ENCODE data around the gene LCORL. TPM values are rescaled to one million over a fixed set of nuclear protein-coding genes. Genes with fewer than 3 reads are reported as not detected.
"Not testable (repeated sequence)": the region's sequence is repeated elsewhere in the genome, so short reads cannot be mapped to it uniquely, and the experiment has no call there.

Gene LCORL
- total and polyA plus RNA-seq, 9 donors = 4.5 to 21.8 (median 16.6) TPM

DNA sequence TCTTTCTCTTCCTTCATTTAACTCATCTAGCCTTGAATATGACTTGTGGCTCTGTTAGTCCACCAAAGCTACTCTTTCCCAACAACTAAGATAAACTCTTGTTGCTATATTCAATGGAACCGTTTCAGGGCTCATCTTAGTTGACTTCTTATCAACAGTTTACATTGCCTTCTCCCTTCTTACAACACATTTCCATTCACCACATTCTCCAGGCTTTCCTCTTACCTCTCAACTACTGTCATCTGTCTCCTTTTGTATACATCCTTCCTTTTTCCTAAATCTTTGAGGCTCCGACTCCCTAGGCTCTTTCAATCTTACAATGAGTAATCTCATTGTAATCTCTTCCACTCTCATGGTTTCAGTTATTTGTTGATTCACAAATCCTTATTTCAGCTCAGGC lies 152.2 kb downstream of the LCORL start:
- H3K27ac ChIP-seq = no peak overlapping the region
- no peak for DNase-seq
- H3K4me3 ChIP-seq = no peak overlapping the region
- no peaks in the 10 kb centered on the region for H3K27me3 ChIP-seq
- no peaks in the 10 kb centered on the region for H3K9me3 ChIP-seq
- TF ChIP-seq POLR2A (IDR thresholded peaks at IDR 0.05) (no peak), EP300 (IDR thresholded peaks at IDR 0.05) (no peak)
- TF ChIP-seq, protein P1, sequence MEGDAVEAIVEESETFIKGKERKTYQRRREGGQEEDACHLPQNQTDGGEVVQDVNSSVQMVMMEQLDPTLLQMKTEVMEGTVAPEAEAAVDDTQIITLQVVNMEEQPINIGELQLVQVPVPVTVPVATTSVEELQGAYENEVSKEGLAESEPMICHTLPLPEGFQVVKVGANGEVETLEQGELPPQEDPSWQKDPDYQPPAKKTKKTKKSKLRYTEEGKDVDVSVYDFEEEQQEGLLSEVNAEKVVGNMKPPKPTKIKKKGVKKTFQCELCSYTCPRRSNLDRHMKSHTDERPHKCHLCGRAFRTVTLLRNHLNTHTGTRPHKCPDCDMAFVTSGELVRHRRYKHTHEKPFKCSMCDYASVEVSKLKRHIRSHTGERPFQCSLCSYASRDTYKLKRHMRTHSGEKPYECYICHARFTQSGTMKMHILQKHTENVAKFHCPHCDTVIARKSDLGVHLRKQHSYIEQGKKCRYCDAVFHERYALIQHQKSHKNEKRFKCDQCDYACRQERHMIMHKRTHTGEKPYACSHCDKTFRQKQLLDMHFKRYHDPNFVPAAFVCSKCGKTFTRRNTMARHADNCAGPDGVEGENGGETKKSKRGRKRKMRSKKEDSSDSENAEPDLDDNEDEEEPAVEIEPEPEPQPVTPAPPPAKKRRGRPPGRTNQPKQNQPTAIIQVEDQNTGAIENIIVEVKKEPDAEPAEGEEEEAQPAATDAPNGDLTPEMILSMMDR (IDR thresholded peaks at IDR 0.05) = no peak
- intact Hi-C loops (cut with DNase I) = no loop called here
- WGBS, 3 donors = 82 to 91% (median 84%) methylated on average over 2 of the region's 2 CpGs
- no peaks in the 10 kb centered on the region for H3K36me3 ChIP-seq
- H3K4me1 ChIP-seq (ENCODE audit: insufficient read depth) = peaks cover 2% of the 10 kb centered on the region

DNA sequence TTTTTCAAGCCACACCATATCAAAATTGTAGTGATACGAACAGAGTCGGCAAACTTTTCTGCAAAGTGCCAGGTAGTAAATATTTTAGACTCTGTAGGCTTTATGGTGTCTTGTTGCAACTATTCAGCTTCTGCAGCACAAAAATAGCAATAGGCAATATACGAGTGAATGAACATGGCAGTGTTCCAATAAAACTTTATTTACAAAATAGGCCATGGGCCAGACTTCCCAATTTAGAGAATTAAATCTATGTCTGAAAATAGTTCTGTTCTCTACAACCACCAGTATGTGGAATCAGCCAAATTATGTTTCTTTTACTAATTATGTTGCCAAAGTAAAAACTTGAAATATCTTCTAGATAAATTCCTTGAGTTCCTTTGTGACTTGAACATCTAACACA lies 154.3 kb downstream of the LCORL start:
- no peaks in the 10 kb centered on the region for H3K27me3 ChIP-seq
- no peaks in the 10 kb centered on the region for H3K36me3 ChIP-seq
- TF ChIP-seq, protein P1 (IDR thresholded peaks at IDR 0.05) = no peak
- TF ChIP-seq EP300 (IDR thresholded peaks at IDR 0.05) = no peak
- no peak for TF ChIP-seq POLR2A (IDR thresholded peaks at IDR 0.05)
- no peak overlapping the region for H3K27ac ChIP-seq
- H3K4me3 ChIP-seq = no peak overlapping the region
- WGBS, 3 donors = 18 to 42% (median 19%) methylated on average over 3 of the region's 3 CpGs
- H3K4me1 ChIP-seq (ENCODE audit: insufficient read depth) = peaks cover 2% of the 10 kb centered on the region
- no peak for DNase-seq
- no peaks in the 10 kb centered on the region for H3K9me3 ChIP-seq
- intact Hi-C loops (cut with DNase I) = no loop called here

DNA sequence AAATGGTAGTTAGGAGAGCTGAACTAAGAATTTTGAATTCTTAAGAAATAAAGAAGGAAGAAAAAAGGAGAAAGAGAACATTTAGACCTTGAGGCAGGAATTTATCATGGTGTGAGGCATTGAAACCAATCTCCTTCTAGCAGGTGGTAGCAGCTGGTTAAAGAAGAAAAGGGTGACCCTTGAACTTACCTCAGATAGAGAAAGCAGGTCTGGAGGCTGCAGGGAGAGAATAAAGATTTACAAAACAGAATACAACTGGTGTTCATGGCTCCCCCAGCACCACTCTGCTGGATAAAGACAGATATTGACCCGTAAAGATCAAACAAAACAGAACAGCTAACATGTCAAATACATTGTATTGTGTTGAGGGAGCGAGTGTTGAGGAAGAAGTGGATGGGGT lies 154.7 kb downstream of the LCORL start:
- intact Hi-C loops (cut with DNase I) = no loop called here
- TF ChIP-seq, protein P1 (IDR thresholded peaks at IDR 0.05) = no peak
- TF ChIP-seq POLR2A (IDR thresholded peaks at IDR 0.05) (no peak), EP300 (IDR thresholded peaks at IDR 0.05) (no peak)
- Histone ChIP-seq H3K9me3 (no peaks in the 10 kb centered on the region), H3K36me3 (no peaks in the 10 kb centered on the region), H3K27me3 (no peaks in the 10 kb centered on the region), H3K27ac (no peak overlapping the region), H3K4me3 (no peak overlapping the region), H3K4me1 (ENCODE audit: insufficient read depth) (peaks cover 2% of the 10 kb centered on the region)
- 16 to 34% (median 19%) methylated on average over 2 of the region's 2 CpGs for WGBS, 3 donors
- no peak for DNase-seq

DNA sequence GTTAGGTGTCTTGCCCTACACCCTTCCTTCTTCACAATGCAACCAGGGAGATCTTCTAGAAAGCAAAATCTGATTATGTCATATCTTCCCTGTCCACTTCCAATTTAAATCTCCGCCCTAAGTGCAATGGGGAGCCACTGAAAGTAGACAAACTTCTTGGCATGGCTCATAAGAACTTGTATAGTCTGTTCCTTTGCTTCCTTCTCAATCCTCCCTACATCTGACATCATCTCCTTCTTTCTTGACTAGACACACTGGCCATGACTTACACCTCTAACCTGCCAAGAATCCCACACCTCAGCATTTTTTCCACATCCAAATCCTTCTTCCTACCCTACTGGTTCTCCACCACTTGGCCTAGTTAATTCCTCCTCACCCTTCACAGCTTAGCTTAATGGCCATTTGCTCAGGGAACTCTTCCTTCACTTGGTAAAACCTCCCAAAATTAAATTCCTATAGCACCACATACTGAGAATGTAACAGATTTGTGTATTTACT lies 155.6 kb downstream of the LCORL start:
- DNase-seq = no peak

DNA sequence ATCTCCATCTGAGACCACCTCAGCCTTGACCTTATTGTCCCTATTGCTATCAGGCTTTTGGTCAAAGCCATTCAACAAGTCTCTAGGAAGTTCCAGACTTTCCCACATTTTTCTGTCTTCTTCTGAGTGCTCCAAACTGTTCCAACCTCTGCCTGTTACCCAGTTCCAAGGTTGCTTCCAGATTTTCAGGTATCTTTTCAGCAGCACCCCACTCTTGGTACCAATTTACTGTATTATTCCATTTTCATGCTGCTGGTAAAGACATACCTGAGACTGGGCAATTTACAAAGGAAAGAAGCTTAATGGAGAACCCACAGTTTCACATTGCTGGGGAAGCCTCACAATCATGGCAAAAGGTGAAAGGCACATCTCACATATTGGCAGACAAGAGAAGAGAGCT lies 159.6 kb downstream of the LCORL start:
- H3K36me3 ChIP-seq; H3K27me3 ChIP-seq; H3K27ac ChIP-seq; DNase-seq; H3K4me3 ChIP-seq; intact Hi-C loops (cut with DNase I); H3K9me3 ChIP-seq; H3K4me1 ChIP-seq (ENCODE audit: insufficient read depth): not testable (repeated sequence)

More for the DNA sequence above, 155.6 kb downstream of the LCORL start:
- H3K27me3 ChIP-seq = no peaks in the 10 kb centered on the region
- no peaks in the 10 kb centered on the region for H3K9me3 ChIP-seq
- TF ChIP-seq EP300 (IDR thresholded peaks at IDR 0.05) (no peak), POLR2A (IDR thresholded peaks at IDR 0.05) (no peak)
- TF ChIP-seq, protein P1 (IDR thresholded peaks at IDR 0.05) = no peak
- intact Hi-C loops (cut with DNase I) = no loop called here
- H3K4me1 ChIP-seq (ENCODE audit: insufficient read depth) = peaks cover 2% of the 10 kb centered on the region
- H3K36me3 ChIP-seq = no peaks in the 10 kb centered on the region
- no peak overlapping the region for H3K4me3 ChIP-seq
- no peak overlapping the region for H3K27ac ChIP-seq
- WGBS, 3 donors = 95 to 100% (median 100%) methylated on average over 1 of the region's 1 CpG
